ENCODE results near the gene C1QTNF1. TPM values are rescaled to one million over a fixed set of nuclear protein-coding genes. Genes with fewer than 3 reads are reported as not detected.

C1QTNF1 gene
- total RNA-seq, 2 experiments from 2014 or later = not detected

- Mint-ChIP-seq H3K27ac (no peak overlapping the region), H3K36me3 (ENCODE audit: low read depth) (peaks cover 21% of the 10 kb centered on the region), H3K9me3 (no peaks in the 10 kb centered on the region), H3K27me3 (no peaks in the 10 kb centered on the region), H3K4me1 (ENCODE audit: low read depth) (peaks cover 21% of the 10 kb centered on the region), H3K4me3 (no peak overlapping the region)
- Histone ChIP-seq H3K9me3 (ENCODE audit: control insufficient read depth in 1 of 2, insufficient read depth in 1 of 2, low read length in 2 of 2) (no peaks in the 10 kb centered on the region), H3K36me3 (ENCODE audit: insufficient read depth, low read length) (peaks cover 24% of the 10 kb centered on the region), H3K4me3 (ENCODE audit: low read length) (no peak overlapping the region), H3K4me1 (ENCODE audit: insufficient read depth, low read length) (peaks cover 19% of the 10 kb centered on the region), H3K27ac (ENCODE audit: low read depth in 1 of 2, low read length in 2 of 2) (no peak overlapping the region), H3K27me3 (ENCODE audit: control insufficient read depth in 1 of 2, insufficient read depth in 2 of 2, low read length in 2 of 2) (no peaks in the 10 kb centered on the region)
- ATAC-seq (ENCODE audit: poor library complexity) (no peak), DNase-seq (no peak)
- intact Hi-C loops (cut with DNase I, micrococcal nuclease) = loop anchor here in 1 of 2 experiments (5.0 kb wide), 1 partner anchor 54 kb away; no protein-coding TSS in a partner anchor
- CTCF ChIA-PET = no interaction called here
- POLR2A ChIA-PET = no interaction called here
- TF ChIP-seq CTCF (IDR thresholded peaks at IDR 0.05) = no peak
Measured at GRCh38 chr17:78988152-78988551, 35.8 kb upstream of the C1QTNF1 start.

GRCh38 chr17:78990349-78991016 lies 33.5 kb upstream of the C1QTNF1 start:
- H3K4me3 ChIP-seq (ENCODE audit: low read length) = no peak overlapping the region
- H3K4me1 ChIP-seq (ENCODE audit: insufficient read depth, low read length) = peaks cover 23% of the 10 kb centered on the region
- H3K9me3 ChIP-seq (ENCODE audit: control insufficient read depth in 1 of 2, insufficient read depth in 1 of 2, low read length in 2 of 2) = no peaks in the 10 kb centered on the region
- ChIA-PET POLR2A (no interaction called here), CTCF (no interaction called here)
- H3K9me3 Mint-ChIP-seq = no peaks in the 10 kb centered on the region
- ATAC-seq (ENCODE audit: poor library complexity) = no peak
- no peaks in the 10 kb centered on the region for H3K27me3 ChIP-seq (ENCODE audit: control insufficient read depth in 1 of 2, insufficient read depth in 2 of 2, low read length in 2 of 2)
- peaks cover 24% of the 10 kb centered on the region for H3K4me1 Mint-ChIP-seq (ENCODE audit: low read depth)
- TF ChIP-seq CTCF (IDR thresholded peaks at IDR 0.05) = no peak
- peaks cover 42% of the 10 kb centered on the region for H3K36me3 Mint-ChIP-seq (ENCODE audit: low read depth)
- H3K27ac ChIP-seq (ENCODE audit: low read depth in 1 of 2, low read length in 2 of 2) = no peak overlapping the region
- no peaks in the 10 kb centered on the region for H3K27me3 Mint-ChIP-seq
- intact Hi-C loops (cut with DNase I, micrococcal nuclease) = no loop called here
- H3K36me3 ChIP-seq (ENCODE audit: insufficient read depth, low read length) = peaks cover 40% of the 10 kb centered on the region
- H3K27ac Mint-ChIP-seq = no peak overlapping the region
- peak in 1 of 14 experiments; percentile 2 for DNase-seq
- no peak overlapping the region for H3K4me3 Mint-ChIP-seq

- DNase-seq (no peak), ATAC-seq (ENCODE audit: poor library complexity) (no peak)
- peaks cover 48% of the 10 kb centered on the region for H3K36me3 Mint-ChIP-seq (ENCODE audit: low read depth)
- no peak overlapping the region for H3K27ac Mint-ChIP-seq
- no peaks in the 10 kb centered on the region for H3K9me3 Mint-ChIP-seq
- no peaks in the 10 kb centered on the region for H3K27me3 ChIP-seq (ENCODE audit: control insufficient read depth in 1 of 2, insufficient read depth in 2 of 2, low read length in 2 of 2)
- no peak overlapping the region for H3K4me3 Mint-ChIP-seq
- no peaks in the 10 kb centered on the region for H3K27me3 Mint-ChIP-seq
- no peaks in the 10 kb centered on the region for H3K9me3 ChIP-seq (ENCODE audit: control insufficient read depth in 1 of 2, insufficient read depth in 1 of 2, low read length in 2 of 2)
- CTCF ChIA-PET = no interaction called here
- no peak overlapping the region for H3K4me3 ChIP-seq (ENCODE audit: low read length)
- peaks cover 16% of the 10 kb centered on the region for H3K4me1 ChIP-seq (ENCODE audit: insufficient read depth, low read length)
- POLR2A ChIA-PET = interaction anchor here (1.1 kb wide), 1 partner anchor 19 kb away, joined by 3 read pairs; no protein-coding TSS in a partner anchor
- H3K36me3 ChIP-seq (ENCODE audit: insufficient read depth, low read length) = peaks cover 47% of the 10 kb centered on the region
- H3K4me1 Mint-ChIP-seq (ENCODE audit: low read depth) = peaks cover 18% of the 10 kb centered on the region
- H3K27ac ChIP-seq (ENCODE audit: low read depth in 1 of 2, low read length in 2 of 2) = no peak overlapping the region
- intact Hi-C loops (cut with DNase I, micrococcal nuclease) = no loop called here
- TF ChIP-seq CTCF (IDR thresholded peaks at IDR 0.05) = no peak
Measured at GRCh38 chr17:78991017-78991738, 32.8 kb upstream of the C1QTNF1 start.

Data from CD4-positive, alpha-beta T cell (primary cell).